ENCODE results near the gene ANTXR2.
A peak's percentile ranks its signal among the peaks of the same experiment; 100 is the strongest.

Gene ANTXR2

GRCh38 chr4:79964400-79965211 lies 108.4 kb downstream of the ANTXR2 start:
- H3K9me3 Mint-ChIP-seq: no peaks in the 10 kb centered on the region
- peaks cover 40% of the 10 kb centered on the region for H3K4me1 Mint-ChIP-seq
- no peaks in the 10 kb centered on the region for H3K36me3 Mint-ChIP-seq (ENCODE audit: low read depth)
- peak; percentile 70 for DNase-seq
- H3K27me3 Mint-ChIP-seq (ENCODE audit: low read depth, poor library complexity): no peaks in the 10 kb centered on the region
- peak overlapping the region; percentile 99 for H3K27ac Mint-ChIP-seq
- TF ChIP-seq CTCF (IDR thresholded peaks at IDR 0.05): no peak
- peak overlapping the region; percentile 89 for H3K4me3 Mint-ChIP-seq

DNA sequence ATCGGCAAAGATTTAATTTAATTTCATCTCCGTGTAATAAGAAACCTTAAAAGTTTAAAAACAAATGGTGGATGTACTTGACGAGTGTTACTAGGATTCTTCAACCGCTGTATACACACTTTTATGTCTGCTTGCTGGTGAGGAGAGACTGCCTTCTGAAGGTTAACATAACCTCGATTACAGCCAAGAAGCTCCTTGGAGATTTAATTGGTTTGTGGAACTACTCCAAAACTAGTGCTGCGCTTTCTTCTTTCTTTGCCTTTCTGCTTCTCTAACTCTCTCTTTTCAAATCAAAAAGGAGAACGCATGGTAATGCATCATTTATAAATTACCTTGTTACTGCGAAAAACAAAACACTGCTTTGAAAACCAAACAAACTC lies 109.0 kb downstream of the ANTXR2 start:
- peak overlapping the region; percentile 89 for H3K4me3 Mint-ChIP-seq
- H3K9me3 Mint-ChIP-seq: no peaks in the 10 kb centered on the region
- no peaks in the 10 kb centered on the region for H3K27me3 Mint-ChIP-seq (ENCODE audit: low read depth, poor library complexity)
- H3K27ac Mint-ChIP-seq: peak overlapping the region; percentile 99
- no peak for TF ChIP-seq CTCF (IDR thresholded peaks at IDR 0.05)
- peaks cover 44% of the 10 kb centered on the region for H3K4me1 Mint-ChIP-seq
- no peaks in the 10 kb centered on the region for H3K36me3 Mint-ChIP-seq (ENCODE audit: low read depth)
- no peak for DNase-seq

- Mint-ChIP-seq H3K27ac (peak overlapping the region; percentile 18), H3K4me3 (no peak overlapping the region), H3K36me3 (ENCODE audit: low read depth) (no peaks in the 10 kb centered on the region), H3K9me3 (no peaks in the 10 kb centered on the region), H3K4me1 (peaks cover 34% of the 10 kb centered on the region), H3K27me3 (ENCODE audit: low read depth, poor library complexity) (no peaks in the 10 kb centered on the region)
- no peak for DNase-seq
- TF ChIP-seq CTCF (IDR thresholded peaks at IDR 0.05): no peak
Measured at GRCh38 chr4:79959652-79960051, 113.4 kb downstream of the ANTXR2 start.

GRCh38 chr4:79958466-79959264 lies 114.4 kb downstream of the ANTXR2 start:
- no peak for TF ChIP-seq CTCF (IDR thresholded peaks at IDR 0.05)
- no peaks in the 10 kb centered on the region for H3K9me3 Mint-ChIP-seq
- H3K27me3 Mint-ChIP-seq (ENCODE audit: low read depth, poor library complexity): no peaks in the 10 kb centered on the region
- no peaks in the 10 kb centered on the region for H3K36me3 Mint-ChIP-seq (ENCODE audit: low read depth)
- H3K4me1 Mint-ChIP-seq: peaks cover 24% of the 10 kb centered on the region
- no peak for DNase-seq
- no peak overlapping the region for H3K27ac Mint-ChIP-seq
- peak overlapping the region; percentile 18 for H3K4me3 Mint-ChIP-seq

GRCh38 chr4:79949178-79949577 lies 123.9 kb downstream of the ANTXR2 start:
- no peaks in the 10 kb centered on the region for H3K9me3 Mint-ChIP-seq
- H3K27ac Mint-ChIP-seq: no peak overlapping the region
- TF ChIP-seq CTCF (IDR thresholded peaks at IDR 0.05): no peak
- peaks cover 49% of the 10 kb centered on the region for H3K4me1 Mint-ChIP-seq
- peaks cover 15% of the 10 kb centered on the region for H3K36me3 Mint-ChIP-seq (ENCODE audit: low read depth)
- peaks cover 2% of the 10 kb centered on the region for H3K27me3 Mint-ChIP-seq (ENCODE audit: low read depth, poor library complexity)
- DNase-seq: no peak
- no peak overlapping the region for H3K4me3 Mint-ChIP-seq

Measured in nephron progenitor cell (in vitro differentiated cells).